Stimulated activated CD8-positive, alpha-beta memory T cell treated with anti-CD3 and anti-CD28 coated beads, Interleukin-2, amount 100 ng/mL, for 1 hour (primary cell): Measurements from ENCODE around the gene TSPYL6.

Source experiments
- DNase-seq, 2 donors: peaks; one replicate each; pipeline ENCODE4 v3.0.0-alpha.2; 2020; ENCODE audit warnings: low read depth in 2 of 2

TSPYL6 gene

DNA sequence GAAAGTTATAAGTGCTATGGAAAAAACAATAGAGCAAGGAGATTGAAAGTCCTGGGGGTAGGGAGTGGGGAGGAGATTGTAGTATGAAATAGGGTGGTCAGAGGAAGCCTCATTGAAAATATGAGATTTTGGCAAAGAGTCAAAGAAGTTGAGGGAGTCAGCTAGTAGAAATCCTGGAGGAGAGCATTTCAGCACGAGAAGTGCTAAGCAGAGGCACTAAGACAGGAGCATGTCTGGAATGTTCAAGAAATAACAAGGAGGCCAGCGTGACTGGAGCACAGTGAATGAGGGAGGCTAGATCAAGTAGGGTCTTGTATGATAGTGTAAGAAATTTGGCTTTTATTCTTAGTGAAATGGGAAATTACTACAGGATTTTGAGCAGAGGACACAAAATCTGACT, 2.1 kb upstream of the TSPYL6 start:
- DNase-seq, result no peak

DNA sequence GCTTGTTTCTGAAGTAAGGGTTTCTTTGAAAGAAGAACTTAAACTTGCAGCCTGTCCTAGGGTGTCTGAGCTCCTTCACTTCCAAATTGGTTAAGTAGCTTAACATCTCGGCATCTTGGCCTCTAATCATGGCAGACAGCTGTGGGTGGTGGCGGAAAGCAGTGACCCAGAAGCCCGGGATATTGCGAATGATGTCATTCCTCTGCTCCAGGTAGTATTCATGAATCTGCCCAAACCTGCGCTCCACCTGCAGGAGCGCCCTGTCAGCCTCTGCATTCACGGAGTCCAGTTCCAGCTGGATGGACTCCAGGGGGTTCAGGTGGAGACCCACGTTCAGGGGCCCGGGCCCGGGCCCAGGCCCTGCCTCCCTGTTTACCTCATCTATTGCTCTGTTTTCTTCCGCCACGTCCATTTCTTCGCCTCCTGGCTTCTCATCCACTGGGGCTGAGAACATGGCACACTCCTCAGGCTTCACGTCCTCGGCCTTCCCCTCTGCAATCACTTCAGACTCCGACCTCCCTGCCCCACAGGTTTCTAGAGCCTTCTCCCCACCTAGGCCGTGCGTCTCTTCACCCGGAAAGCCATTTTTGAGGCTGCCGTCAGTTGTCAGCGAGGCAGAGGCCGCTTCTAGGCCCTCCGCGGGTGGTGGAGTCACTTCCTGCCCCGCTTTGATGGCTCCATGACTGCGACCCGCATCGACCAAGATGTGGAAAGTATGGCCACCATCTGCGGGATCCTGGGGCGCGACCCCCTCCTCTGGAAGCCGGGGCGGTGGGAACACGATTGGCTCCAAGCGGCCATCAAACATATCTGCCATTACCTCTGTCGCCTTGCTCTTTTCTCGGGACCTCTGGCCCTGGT, 569 bp downstream of the TSPYL6 start:
- DNase-seq, result no peak

DNA sequence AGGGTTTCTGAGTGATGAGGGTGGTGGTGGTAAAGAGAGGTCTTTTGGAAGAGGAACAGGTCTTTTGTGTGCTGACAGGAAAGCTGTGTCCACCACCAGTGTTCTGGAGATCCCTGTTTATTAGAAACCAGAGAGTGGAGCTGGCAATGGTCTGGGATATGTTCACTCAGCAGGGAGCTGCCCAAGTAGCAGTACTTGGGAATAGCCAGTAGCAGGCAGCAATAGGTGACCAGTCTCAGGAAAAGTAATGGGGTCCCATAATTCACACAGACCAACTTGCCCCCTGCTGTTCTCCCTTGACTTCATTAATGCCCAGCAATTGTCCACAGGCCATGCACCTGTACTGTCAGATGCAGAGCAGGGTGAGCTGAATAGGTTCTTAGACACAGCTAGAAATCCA, 1.8 kb downstream of the TSPYL6 start:
- DNase-seq, result no peak

DNA sequence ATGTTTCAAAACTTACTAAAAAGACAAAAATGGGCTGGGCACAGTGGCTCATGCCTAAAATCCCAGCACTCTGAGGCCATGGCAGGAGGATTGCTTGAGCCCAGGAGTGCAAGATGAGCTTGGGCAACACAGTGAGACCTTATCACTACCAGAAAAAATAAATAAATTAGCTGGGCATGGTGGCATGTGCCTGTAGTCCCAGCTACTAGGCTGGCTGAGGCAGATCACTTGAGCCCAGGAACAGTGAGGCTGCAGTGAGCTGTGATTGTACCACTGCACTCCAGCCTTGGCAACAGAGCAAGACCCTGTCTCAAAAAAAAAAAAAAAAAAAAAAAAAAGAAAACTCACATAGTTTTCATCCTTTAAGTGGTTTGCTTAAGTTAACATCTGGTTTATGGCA, 6.4 kb downstream of the TSPYL6 start:
- no peak for DNase-seq

DNA sequence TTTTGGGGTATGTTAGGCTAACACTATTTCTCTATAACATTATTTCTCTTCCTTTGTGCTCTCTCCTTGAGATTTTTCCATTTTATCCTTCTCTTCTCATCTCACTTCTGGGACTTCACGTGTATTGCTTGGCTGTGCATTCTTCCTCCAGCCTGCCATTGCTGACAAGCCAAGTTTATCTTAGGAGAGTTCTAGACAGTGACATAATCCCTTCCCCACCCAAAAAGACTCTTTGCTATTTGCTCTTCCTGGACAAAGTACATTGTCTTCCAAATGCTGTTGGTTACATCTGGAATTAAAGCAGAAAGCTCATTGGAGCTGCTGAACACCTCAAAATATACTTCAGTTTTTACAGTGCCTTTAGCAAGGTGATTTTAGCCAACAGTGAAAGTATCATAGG, 8.9 kb downstream of the TSPYL6 start:
- DNase-seq, result no peak

DNA sequence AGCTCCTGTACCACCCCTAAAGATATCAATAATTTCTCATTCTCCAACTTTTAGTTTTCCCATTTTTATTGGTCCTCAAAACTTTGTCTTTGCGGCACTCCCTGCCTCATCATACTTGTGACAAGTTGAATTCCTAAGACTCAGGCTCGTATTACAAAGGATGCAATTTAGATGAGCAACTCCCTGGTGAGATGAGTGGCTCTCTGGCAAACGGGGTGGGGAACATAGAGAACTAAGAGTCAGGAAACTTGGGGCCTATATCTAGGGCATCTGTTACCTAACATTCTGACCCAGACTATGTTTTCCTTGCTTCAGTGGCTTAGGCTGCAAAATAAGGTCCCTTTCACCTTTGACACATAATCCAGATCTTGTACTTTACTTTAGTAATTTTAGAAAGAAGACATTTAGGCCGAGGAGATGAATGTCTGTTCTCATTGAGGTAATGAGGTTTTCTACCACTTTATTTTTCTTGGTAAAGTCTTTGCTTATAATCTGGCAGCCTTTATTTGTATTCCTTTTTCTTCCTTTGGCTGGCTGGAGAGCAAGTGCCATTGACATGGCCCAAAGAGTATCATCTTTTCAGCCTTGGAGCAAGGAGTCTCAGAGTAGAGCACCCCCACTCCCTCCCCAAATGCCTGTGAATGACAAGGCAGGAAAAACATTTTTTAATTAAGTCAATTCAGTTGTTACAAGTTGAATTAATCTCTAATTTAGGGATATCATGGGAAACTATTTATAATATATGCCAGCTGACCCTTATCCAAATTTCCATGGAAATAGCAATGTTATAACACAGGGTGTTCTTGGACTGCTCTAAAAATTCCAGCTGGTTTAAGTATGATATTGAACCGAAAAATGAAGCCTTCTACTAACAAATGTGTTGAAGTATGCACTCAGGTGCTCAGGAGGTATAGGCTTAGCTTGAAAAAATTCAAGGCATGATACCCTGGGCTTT, 15.2 kb downstream of the TSPYL6 start:
- DNase-seq, result no peak

DNA sequence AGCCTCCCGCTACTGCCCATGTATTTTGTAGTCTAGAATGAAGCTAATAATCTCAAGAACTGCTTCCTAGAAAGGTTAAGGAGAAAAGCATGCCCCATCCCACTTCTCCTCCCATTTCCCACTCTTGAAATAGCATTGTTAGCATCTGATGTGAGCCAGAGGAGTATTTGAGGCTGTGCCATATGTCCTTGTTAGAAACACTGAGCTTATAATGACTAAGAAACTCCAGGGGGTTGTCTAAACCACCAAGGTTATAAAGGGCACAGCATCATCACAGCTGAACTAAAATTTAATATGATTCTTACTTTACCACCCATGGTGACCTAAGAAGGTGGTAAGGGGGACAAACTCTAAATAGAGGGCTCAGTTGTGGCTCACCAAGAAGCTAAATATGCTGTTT, 16.6 kb downstream of the TSPYL6 start:
- no peak for DNase-seq

DNA sequence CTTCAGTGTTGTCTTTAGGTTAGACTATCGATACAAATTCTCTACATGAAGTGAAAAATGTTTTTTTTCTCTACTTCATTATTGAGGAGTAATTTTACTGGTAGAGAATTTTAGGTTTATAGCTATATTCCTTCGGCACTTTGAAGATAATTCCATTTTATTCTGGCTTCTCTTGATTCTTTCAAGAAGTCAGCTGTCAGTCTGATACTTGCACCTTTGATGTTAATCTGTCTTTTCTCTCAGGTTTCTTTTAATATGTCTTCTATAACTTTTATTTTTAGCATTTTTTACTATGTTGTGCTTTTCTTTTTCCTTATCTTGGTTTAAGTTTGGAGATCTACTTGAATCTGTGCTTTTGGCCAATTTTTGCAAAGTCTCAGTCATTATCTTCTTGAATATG, 18.6 kb downstream of the TSPYL6 start:
- no peak for DNase-seq

DNA sequence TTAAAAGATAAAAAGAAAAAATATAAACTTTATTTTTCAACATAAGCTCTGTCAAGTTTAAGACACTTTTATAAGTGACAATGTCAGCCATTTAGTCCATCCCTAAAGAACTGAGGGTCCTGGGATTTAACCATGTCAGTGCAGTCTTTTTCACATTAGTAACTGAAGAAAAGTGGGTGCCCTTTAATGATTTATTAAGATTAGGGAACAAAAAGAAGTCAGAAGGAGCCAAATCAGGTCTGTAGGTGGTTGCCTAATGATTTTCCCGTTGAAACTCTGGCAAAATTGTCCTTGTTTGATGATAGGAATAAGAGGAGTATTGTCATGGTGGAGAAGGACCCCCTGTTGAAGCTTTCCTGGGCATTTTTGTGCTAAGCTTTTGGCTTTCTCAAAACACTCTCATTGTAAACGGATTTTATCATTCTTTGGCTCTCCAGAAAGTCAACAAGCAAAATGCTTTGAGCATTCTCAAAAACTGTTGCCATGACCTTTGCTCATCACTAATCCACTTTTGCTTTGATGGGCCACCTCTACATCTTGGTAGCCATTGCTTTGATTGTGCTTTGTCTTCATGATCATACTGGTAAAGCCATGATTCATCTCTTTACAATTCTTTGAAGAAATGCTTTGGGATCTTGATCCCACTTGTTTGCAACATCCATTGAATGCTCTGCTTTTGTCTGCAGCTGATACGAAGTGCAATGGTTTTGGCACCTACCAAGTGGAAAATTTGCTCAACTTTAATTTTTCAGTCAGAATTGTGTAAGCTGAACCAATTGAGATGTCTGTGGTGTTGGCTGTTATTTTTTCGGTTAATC, 22.0 kb downstream of the TSPYL6 start:
- no peak for DNase-seq

DNA sequence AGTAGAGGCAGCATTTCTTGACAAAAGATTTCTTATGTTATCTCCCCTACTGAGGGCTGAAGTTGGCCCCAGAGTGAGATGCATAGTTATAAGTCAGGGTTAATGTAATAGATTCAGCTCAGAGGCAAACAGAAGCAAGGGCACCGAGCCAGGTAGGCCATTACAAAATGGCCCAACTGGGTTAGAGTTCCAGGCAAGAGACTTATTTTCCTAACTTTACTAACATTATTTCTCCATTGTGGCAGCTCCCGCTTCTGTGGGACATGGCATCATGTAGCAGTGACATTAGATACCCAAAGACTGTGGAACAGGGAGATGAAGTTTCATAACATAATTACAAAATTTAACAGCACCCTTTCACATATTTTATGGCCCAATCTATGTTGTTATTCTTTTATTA, 27.1 kb downstream of the TSPYL6 start:
- DNase-seq, result no peak

DNA sequence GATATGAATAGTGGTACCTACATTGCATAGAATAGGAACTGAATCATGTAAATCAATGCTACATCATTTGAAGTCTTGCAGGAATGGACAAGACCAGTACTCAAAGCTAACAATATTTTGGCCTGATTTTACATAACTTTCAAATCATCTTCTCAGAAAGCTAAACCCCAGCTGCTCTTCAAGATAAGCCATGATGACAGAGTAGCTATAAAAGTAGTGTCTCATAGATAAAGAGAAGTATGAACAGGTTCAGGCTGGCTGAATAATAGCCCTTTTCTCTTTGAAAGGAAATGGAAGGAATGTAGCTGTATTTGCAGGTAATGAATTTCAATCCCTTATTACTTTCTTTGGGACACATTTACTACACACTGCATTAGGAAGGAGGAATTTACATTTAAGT, 28.2 kb downstream of the TSPYL6 start:
- no peak for DNase-seq

DNA sequence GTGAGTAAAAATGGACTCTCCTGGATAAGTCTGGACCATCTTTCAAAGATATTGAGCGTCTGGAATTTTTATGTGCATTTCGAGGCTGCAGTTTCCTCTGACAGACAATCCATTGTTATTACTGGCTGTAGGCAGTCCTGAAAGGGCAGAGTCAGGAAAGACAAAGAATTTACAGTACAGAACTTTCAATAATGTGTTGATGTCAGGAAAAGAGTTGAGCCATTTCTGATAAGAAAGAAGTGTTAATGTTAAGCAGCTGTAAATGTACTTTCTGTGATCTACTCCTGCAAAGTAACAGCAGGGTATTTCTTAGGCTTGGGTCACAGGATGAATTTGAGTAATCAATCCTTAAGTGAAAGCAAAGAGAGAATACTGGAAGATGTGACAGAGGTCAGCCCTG, 29.8 kb downstream of the TSPYL6 start:
- DNase-seq, result no peak

DNA sequence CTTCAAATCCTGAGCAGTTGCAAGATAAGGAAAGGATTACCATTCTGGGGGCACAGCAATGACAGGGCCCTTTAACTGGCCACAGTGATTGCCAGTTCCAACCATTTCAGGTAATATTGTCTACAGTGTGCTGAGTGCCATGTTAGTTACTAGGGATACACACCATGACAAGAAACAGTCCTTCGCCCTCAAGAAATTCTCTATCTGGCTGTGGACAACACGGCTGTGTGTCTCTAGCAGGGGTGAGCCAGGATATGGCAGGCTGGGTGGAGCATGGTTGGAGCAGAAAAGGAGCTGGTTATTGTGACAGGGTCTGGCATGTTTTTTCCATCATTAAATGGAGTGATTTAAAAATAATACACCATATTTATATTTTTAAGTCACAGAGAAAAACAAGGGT, 31.0 kb downstream of the TSPYL6 start:
- no peak for DNase-seq

DNA sequence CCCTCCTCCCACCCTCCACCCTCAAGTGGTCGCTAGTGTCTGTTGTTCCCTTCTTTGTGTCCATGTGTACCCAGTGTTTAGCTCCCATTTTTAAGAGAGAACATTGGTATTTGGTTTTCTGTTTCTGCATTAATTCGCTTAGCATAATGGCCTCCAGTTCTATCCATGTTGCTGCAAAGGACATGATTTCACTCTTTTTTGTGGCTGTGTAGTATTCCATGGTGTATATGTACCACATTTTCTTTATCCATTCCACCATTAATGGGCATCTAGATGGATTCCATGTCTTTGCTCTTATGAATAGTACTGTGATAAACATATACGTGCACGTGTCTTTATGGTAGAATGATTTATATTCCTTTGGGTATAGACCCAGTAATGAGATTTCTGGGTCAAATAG, 42.9 kb downstream of the TSPYL6 start:
- DNase-seq, result no peak

DNA sequence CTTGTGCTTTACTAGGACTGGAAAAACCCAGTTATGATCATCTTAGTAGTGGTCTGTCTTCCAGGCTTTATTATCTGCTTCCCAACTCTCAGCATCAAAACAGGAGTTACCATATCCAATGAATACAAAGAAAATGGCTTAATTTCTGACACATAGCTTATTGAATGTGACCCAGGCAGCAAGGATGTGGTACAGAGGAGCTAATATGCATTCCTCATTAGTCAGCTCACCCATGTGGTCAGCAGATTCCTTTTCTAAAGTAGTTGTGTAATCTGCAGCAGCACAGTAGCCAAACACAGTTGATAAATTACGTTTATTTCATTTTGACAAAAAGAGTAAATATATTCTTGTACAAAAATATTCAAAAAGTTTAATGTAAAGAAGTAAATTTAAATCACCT, 43.6 kb downstream of the TSPYL6 start:
- no peak for DNase-seq

DNA sequence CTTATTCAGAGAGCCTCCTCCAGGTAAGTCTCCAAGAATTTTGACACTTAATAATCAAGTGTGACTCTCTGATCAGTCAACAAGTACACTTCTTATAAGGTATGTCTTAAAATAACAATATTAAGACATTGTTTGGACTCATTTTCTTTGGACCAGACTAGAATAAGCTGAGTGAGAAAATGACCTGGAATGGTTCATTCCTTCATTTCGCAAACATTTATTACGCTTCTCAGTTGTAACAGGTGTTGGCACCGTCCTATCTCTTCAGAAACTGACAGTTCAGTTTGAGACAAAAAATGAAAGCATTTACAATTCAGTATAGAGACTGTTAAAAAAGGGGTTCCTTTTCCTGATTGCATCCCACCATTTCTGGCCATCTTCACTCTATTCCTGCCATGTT, 46.6 kb downstream of the TSPYL6 start:
- no peak for DNase-seq

DNA sequence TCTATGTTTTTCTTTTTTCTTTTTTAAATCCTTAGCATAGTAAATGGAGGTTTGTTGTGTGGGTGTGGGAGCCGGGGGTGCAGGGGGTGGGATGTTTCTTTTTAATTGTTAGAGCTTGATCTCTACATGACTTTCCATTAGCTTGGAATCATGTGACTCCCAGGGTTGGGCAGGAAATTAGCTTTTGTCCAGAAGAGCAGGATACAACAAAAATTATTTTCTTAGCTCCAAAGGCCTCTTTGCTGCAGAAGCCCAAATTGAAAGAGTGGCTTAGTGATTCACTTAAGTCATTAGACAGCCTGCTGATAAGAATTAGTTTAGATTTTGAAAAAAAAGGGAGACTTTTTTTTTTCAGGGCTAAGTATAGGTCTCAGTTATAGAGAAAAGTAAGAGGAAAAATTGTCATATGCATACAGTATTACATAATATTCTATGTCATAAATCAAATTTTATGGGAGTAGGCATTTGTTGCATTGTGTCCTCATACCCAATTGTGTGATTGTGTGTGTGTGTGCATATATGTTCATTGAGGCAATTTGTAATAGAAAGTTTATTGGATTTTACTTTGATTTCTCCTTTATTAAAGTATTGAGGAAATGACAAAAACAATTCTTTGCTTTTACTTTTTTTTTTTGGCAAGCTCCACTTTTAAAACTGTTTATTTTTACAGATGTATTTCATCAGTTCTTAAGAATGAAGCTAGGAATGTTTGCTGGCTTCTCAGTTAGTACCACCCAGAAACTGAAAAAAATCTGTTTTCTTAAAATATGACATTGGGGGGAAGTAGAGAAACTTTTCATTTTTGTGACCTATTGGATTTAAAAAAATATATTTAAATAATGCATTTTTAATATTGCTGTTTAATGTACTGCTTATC, 47.4 kb downstream of the TSPYL6 start:
- DNase-seq, result no peak

DNA sequence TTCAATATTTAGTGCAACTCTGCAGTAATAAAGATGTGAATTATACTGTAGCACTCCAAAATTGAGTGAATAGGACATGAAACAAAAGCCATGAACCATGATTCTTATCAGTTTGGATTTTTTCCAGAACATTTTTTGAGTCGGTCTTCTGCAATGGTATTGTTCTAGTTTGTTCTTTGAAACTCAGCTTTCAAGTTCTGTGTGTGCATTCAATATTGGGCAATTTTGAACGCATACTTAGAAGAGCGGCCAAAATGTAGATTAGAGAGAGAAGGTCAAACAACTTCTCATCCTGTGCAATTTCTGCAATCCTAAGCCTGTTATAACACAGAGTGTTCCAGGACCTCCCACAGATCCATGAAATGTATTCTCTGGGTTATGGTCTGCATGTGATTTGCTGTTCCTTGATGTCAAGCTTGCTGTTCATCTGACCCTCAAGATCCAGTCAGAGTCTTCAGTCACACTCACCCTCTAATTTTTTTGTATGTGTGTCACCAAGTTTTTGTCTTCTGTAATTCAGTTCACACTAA, 48.3 kb downstream of the TSPYL6 start:
- DNase-seq, result no peak

DNA sequence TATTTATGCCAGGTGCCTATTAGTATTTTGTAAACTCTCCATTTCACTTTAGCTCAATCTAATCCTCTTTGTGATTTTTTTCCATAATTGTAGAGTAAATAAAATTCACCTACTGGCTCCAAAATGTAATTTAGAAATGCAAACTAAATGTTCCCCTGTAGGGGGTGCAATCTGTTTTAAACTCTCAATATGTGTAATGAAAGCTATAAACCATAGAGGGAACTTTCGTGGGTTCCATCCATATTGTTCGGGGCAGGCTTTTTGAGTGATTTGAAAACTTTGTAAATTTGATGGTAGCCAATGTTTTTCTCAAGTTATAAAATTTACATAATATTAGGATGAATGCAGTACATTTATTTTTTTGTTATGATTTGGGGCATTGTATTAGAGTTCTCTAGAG, 49.4 kb downstream of the TSPYL6 start:
- no peak for DNase-seq

DNA sequence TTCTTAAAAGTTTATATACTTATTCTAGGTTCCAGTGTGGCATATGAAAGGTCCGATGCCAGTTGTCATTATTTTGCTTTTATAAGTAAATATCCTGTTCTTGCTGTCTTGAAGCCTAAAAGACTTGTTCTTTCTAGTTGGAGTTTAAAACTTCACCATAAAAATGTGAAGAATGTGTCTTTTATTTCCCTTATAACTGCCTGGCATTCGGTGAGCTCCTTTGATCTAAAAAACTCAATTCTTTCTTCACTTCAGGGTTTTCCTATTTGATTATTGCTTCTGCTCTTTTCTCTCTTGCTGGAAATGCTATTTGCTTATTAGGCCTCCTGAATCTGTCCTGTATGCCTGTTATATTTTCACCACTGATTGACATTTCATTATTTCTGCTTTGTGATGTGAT, 51.6 kb downstream of the TSPYL6 start:
- no peak for DNase-seq
